Epithelial cell of esophagus (primary cell): ENCODE data around the gene IMPDH2.
"Not testable (repeated sequence)": the region's sequence is repeated elsewhere in the genome, so short reads cannot be mapped to it uniquely, and the experiment has no call there.

Source experiments
- DNase-seq: peaks from one replicate; pipeline ENCODE4 v3.0.0; 2010; ENCODE audit warnings: low read depth
- H3K4me3 ChIP-seq: 2 replicates; pipeline ENCODE4 v1.5.1; 2011; ENCODE audit warnings: mild to moderate bottlenecking, low read length, control low read depth
- TF ChIP-seq, protein P1 (sequence below): IDR thresholded peaks from 2 replicates; pipeline ENCODE4 v1.5.1; 2011; ENCODE audit warnings: low read depth, mild to moderate bottlenecking, low read length, control low read depth, inconsistent platforms; ENCODE audit not compliant: insufficient read depth; ENCODE audit errors: missing control alignments

The IMPDH2 gene

DNA sequence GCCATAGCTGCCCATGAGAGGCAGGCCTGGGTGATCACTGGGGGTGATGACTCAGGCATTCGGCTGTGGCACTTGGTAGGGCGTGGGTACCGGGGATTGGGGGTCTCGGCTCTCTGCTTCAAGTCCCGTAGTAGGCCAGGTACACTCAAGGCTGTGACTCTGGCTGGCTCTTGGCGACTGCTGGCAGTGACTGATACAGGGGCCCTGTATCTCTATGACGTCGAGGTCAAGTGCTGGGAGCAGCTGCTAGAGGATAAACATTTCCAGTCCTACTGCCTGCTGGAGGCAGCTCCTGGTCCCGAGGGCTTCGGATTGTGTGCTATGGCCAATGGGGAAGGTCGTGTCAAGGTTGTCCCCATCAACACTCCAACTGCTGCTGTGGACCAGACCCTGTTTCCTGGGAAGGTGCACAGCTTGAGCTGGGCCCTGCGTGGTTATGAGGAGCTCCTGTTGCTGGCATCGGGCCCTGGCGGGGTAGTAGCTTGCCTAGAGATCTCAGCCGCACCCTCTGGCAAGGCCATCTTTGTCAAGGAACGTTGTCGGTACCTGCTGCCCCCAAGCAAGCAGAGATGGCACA lies 16.7 kb downstream of the IMPDH2 start:
- H3K4me3 ChIP-seq: no peak overlapping the region
- TF ChIP-seq, protein P1, sequence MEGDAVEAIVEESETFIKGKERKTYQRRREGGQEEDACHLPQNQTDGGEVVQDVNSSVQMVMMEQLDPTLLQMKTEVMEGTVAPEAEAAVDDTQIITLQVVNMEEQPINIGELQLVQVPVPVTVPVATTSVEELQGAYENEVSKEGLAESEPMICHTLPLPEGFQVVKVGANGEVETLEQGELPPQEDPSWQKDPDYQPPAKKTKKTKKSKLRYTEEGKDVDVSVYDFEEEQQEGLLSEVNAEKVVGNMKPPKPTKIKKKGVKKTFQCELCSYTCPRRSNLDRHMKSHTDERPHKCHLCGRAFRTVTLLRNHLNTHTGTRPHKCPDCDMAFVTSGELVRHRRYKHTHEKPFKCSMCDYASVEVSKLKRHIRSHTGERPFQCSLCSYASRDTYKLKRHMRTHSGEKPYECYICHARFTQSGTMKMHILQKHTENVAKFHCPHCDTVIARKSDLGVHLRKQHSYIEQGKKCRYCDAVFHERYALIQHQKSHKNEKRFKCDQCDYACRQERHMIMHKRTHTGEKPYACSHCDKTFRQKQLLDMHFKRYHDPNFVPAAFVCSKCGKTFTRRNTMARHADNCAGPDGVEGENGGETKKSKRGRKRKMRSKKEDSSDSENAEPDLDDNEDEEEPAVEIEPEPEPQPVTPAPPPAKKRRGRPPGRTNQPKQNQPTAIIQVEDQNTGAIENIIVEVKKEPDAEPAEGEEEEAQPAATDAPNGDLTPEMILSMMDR: no peak
- no peak for DNase-seq

DNA sequence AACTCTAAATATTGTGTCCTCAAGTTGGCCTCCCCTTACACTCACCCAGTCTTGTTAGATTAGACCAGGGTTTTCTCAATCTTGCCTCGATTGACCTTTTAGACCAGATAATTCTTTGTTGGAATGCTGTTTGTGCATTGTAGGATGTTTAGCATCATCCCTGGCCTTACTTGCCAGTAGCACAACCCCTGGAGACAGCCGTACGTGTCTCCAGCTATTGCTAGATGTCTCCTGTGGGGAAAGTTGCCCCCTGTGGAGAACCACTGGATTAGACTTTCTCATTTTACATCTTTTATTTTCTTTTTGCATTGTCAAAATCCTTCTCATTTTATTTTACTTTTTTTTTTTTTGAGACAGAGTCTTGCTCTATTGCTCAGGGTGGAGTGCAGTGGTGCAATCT lies 19.8 kb downstream of the IMPDH2 start:
- H3K4me3 ChIP-seq: no peak overlapping the region
- TF ChIP-seq, protein P1: no peak
- DNase-seq: no peak

DNA sequence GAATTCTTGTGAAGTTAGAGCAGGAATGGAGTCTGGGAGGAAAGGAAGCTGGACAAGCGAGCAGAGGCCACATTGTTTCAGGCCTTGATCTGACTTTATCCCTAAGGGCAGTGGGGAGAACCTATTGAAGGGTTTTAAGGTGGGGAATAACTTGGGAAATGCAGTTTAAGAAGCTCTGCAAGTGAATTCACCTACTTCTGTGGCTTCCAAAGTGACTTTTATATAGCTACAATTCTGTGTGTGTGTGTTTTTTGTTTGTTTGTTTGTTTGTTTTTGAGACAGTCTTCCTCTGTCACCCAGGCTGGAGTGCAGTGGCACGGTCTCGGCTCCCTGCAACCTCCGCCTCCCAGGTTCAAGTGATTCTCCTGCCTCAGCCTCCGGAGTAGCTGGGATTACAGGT lies 20.6 kb downstream of the IMPDH2 start:
- DNase-seq: not testable (repeated sequence)
- H3K4me3 ChIP-seq: peak overlapping the region; percentile 82

DNA sequence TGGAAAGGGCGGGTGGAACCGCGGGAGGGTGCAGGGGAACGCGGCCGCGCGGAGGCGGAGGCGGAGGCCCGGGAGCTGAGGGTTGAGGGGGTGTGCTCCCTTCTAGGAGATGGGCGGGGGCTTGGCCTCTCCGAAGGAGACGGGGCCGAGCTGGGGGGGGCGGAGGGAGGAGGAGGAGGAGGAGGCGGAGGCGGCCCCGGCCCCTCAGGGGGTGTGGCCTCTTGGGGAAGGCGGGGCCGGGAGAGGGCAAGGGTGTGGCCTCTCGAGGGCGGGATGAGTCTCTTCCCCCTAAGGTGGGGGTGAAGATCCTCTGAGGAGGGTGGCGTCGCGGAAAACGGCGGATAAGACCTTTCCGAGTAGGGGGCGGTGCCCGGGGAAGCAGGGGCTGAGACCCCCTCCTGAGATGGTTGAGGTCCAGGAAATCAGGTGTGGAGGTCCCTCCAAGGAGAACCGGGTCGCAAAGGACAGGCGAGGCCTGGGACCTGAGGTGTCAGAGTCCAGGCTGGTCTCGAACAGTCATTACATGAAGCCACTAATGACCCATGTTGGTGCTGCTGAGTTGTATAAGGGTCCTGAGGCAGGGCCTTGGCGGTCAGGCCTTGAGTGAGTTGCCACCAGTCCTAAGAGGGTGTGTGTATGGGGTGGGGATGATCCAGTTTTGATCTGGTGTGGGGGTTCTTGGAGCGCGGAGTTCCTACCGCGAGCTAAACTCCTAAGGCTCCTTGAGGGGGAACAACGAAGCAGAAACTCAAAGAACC lies 21.2 kb downstream of the IMPDH2 start:
- H3K4me3 ChIP-seq: peak overlapping the region; percentile 82
- TF ChIP-seq, protein P1: no peak
- DNase-seq: peak; percentile 89

DNA sequence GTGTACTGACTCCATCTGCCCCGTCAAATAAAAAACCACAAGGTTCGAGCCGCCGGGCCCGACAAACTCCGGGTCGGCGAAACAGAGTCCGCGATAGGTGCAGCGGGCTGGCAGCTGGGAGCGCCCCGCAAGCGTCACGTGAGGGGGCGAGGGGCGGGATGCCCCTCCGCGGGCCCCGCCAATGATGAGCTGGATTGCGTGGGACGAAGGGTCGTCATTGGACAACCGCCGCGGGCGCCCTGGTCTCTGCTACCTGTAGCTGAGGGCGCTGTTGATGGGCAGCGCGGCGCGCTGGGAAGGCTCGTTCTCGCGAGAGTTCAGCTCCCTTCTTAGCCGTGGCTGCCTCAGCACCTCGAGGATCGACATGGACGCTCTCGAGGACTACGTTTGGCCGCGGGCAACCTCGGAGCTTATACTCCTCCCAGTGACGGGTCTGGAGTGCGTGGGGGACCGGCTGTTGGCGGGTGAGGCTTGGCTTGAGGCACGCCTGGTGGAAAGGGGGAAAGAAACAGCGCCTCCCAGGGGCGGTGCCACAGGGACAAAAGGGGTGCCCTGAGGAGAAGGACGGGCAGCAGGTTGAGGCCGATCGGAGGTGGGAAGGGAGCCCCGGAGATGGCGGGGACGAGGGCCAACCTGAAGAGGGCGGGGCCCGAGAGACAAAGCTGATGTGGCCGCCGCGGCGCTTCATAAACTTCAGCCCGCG lies 22.0 kb downstream of the IMPDH2 start, which contains the start of gene WDR6:
TSS of gene WDR6 (plus strand) at position 324 of the 703 bp plus-strand sequence. CDS start at position 365, 41 bp downstream.
- DNase-seq: peak; percentile 97
- TF ChIP-seq, protein P1: peak; percentile 31
- H3K4me3 ChIP-seq: peak within 1 kb of the TSS; percentile 82

DNA sequence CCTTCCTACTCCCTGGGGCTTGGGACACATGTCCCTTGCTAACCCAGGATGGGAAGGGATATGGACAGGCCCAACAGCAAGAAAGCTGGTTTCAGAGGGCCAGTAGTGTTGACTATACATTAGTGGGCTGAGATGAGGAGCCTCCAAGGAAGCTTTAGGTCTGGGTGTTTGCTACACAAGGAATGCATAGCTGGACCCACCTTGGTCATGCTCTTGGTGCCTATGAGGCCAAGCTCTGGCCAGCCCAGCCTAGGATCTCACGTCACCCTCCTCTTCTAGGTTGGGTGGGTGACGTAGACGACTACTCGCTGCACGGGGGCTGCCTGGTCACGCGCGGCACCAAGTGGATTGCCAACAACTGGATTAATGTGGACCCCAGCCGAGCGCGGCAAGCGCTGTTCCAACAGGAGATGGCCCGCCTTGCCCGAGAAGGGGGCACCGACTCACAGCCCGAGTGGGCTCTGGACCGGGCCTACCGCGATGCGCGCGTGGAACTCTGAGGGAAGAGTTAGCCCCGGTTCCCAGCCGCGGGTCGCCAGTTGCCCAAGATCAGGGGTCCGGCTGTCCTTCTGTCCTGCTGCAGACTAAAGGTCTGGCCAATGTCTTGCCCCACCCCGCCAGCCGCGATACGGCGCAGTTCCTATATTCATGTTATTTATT lies 22.7 kb downstream of the IMPDH2 start:
- peak overlapping the region; percentile 82 for H3K4me3 ChIP-seq
- TF ChIP-seq, protein P1: no peak
- DNase-seq: no peak

DNA sequence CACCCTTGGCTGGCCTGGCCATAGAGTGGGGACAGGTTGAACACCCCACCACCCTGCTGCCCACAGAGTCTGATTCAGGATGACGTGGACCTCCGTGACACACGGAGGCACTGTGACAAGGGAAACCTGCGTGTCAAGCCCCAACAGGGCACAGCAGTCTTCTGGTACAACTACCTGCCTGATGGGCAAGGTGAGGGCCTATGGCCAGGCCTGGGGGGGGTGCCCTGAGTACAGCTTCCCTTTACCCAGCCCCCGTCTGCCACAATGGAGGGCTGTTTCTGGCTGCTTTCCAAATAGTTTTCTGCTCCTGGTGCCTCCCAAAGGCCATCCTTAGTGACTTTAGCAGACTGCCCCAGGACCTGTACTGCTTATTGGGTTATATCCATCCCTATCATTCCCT lies 23.2 kb downstream of the IMPDH2 start:
- TF ChIP-seq, protein P1: no peak
- H3K4me3 ChIP-seq: peak overlapping the region; percentile 82
- DNase-seq: no peak
